ENCODE results near the gene NRG4.

GRCh38 chr15:75942464-75942863 lies 69.8 kb downstream of the NRG4 start:
- TF ChIP-seq CTCF (IDR thresholded peaks at IDR 0.05), result no peak
- no peak for TF ChIP-seq POLR2A (IDR thresholded peaks at IDR 0.05)
- TF ChIP-seq POLR2AphosphoS5 (IDR thresholded peaks at IDR 0.05), result no peak
- TF ChIP-seq EP300 (IDR thresholded peaks at IDR 0.05), result no peak

Data from gastroesophageal sphincter (tissue), 3 donors.